ENCODE results near the gene TMEM201.

DNA sequence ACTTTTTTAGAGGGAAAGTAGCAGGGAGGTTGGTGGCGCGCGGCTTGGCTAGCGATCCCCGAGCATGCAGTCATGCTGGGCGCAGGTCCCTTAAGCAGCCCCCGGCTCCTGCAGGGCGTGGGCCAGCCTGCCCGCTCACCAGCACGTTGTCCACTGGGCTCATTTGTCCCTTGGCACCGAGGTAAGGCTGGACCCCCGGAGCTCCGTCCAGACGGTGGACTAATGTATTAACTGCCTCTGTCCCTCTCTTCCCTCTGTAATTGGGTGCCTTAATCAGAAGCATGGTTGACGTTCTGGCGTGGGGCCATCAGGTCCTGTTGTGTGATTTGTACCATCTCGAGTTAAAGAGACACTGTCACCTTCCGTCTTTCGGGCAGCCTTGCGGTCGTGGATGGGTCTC is 17.7 kb downstream of the TMEM201 start:
- TF ChIP-seq EZH2 (IDR thresholded peaks at IDR 0.05; ENCODE audit: borderline replicate concordance, low read depth, low read length, poor library complexity, severe bottlenecking) = no peak
- TF ChIP-seq, protein P1, sequence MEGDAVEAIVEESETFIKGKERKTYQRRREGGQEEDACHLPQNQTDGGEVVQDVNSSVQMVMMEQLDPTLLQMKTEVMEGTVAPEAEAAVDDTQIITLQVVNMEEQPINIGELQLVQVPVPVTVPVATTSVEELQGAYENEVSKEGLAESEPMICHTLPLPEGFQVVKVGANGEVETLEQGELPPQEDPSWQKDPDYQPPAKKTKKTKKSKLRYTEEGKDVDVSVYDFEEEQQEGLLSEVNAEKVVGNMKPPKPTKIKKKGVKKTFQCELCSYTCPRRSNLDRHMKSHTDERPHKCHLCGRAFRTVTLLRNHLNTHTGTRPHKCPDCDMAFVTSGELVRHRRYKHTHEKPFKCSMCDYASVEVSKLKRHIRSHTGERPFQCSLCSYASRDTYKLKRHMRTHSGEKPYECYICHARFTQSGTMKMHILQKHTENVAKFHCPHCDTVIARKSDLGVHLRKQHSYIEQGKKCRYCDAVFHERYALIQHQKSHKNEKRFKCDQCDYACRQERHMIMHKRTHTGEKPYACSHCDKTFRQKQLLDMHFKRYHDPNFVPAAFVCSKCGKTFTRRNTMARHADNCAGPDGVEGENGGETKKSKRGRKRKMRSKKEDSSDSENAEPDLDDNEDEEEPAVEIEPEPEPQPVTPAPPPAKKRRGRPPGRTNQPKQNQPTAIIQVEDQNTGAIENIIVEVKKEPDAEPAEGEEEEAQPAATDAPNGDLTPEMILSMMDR (conservative IDR thresholded peaks at IDR 0.05; ENCODE audit: low read depth, low read length) = no peak

Data from A673 (cell line).